Measurements from ENCODE around the gene KRAS.
A peak's percentile ranks its signal among the peaks of the same experiment; 100 is the strongest.

KRAS gene

GRCh38 chr12:25194214-25194613 lies 56.5 kb downstream of the KRAS start:
- Histone ChIP-seq H4K8ac (ENCODE audit: low read length) (no peak overlapping the region), H2BK12ac (ENCODE audit: low read length in 2 of 2) (no peak overlapping the region), H4K91ac (ENCODE audit: low read length) (no peak overlapping the region), H3K27me3 (ENCODE audit: control insufficient read depth in 1 of 2, insufficient read depth in 1 of 2, low read length in 2 of 2) (no peaks in the 10 kb centered on the region), H2AFZ (ENCODE audit: low read depth, low read length) (no peak overlapping the region), H3K4me1 (ENCODE audit: control insufficient read depth, insufficient read depth, low read depth, low read length) (peaks cover 4% of the 10 kb centered on the region), H3K4me2 (ENCODE audit: low read length, poor library complexity, severe bottlenecking) (no peak overlapping the region), H3K79me1 (replicated peaks; ENCODE audit: low read length, poor library complexity, severe bottlenecking) (peaks cover 12% of the 10 kb centered on the region), H3K9me3 (ENCODE audit: control insufficient read depth, low read length) (no peaks in the 10 kb centered on the region), H3K36me3 (ENCODE audit: control insufficient read depth in 1 of 2, insufficient read depth in 2 of 2, low read depth in 1 of 2, low read length in 2 of 2) (no peaks in the 10 kb centered on the region), H2BK120ac (ENCODE audit: low read depth, low read length) (no peak overlapping the region), H2BK15ac (ENCODE audit: low read depth, poor library complexity, severe bottlenecking) (no peak overlapping the region), H3K27ac (ENCODE audit: low read length, poor library complexity, severe bottlenecking) (no peak overlapping the region), H3K9ac (ENCODE audit: low read length) (peak overlapping the region; percentile 99), H2BK5ac (ENCODE audit: low read depth, low read length, poor library complexity, severe bottlenecking) (no peak overlapping the region), H3K4me3 (ENCODE audit: insufficient read depth in 1 of 2, low read depth in 1 of 2, low read length in 2 of 2) (peak overlapping the region in 1 of 2 experiments; percentile 94), H3K23ac (ENCODE audit: low read length in 2 of 2) (no peak overlapping the region), H3K18ac (ENCODE audit: low read depth in 1 of 2, low read length in 2 of 2) (no peak overlapping the region), H3K14ac (ENCODE audit: low read length in 2 of 2) (no peak overlapping the region), H2AK5ac (ENCODE audit: low read length, severe bottlenecking) (no peak overlapping the region), H3K4ac (ENCODE audit: low read depth in 1 of 2, low read length in 2 of 2) (no peak overlapping the region)
- peak; percentile 10 for DNase-seq
- no CpG with 5 or more reads among the region's 1 CpG for WGBS

DNA sequence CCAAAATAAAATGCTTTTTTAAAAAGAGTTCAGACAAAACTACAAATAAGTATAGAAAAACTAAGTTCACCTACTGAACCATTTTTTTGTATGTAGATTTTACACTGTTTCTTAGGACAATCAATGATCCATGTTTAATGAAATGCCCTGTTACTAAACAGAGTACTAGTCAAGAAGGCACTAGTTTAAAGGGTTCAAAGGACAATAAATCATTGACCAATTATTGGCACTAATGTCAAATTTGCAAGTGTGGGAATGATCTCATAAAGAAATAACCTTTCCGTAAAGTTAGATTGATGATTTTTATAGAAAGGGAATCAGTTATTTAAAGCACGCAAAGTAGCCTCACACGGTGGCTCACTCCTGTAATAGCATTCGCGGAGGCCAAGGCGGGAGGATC lies 59.9 kb downstream of the KRAS start:
- 88% methylated on average over 6 of the region's 6 CpGs for WGBS
- H3K4me2 ChIP-seq (ENCODE audit: low read length, poor library complexity, severe bottlenecking): no peak overlapping the region
- no peak overlapping the region for H3K14ac ChIP-seq (ENCODE audit: low read length in 2 of 2)
- no peak overlapping the region for H2BK5ac ChIP-seq (ENCODE audit: low read depth, low read length, poor library complexity, severe bottlenecking)
- H3K36me3 ChIP-seq (ENCODE audit: control insufficient read depth in 1 of 2, insufficient read depth in 2 of 2, low read depth in 1 of 2, low read length in 2 of 2): no peaks in the 10 kb centered on the region
- no peak overlapping the region for H3K27ac ChIP-seq (ENCODE audit: low read length, poor library complexity, severe bottlenecking)
- H4K8ac ChIP-seq (ENCODE audit: low read length): no peak overlapping the region
- DNase-seq: no peak
- no peaks in the 10 kb centered on the region for H3K9me3 ChIP-seq (ENCODE audit: control insufficient read depth, low read length)
- H2AK5ac ChIP-seq (ENCODE audit: low read length, severe bottlenecking): no peak overlapping the region
- H2BK15ac ChIP-seq (ENCODE audit: low read depth, poor library complexity, severe bottlenecking): no peak overlapping the region
- no peaks in the 10 kb centered on the region for H3K79me1 ChIP-seq (replicated peaks; ENCODE audit: low read length, poor library complexity, severe bottlenecking)
- no peak overlapping the region for H4K91ac ChIP-seq (ENCODE audit: low read length)
- H3K4me3 ChIP-seq (ENCODE audit: insufficient read depth in 1 of 2, low read depth in 1 of 2, low read length in 2 of 2): no peak overlapping the region
- no peak overlapping the region for H3K18ac ChIP-seq (ENCODE audit: low read depth in 1 of 2, low read length in 2 of 2)
- no peak overlapping the region for H3K23ac ChIP-seq (ENCODE audit: low read length in 2 of 2)
- no peak overlapping the region for H3K9ac ChIP-seq (ENCODE audit: low read length)
- no peaks in the 10 kb centered on the region for H3K27me3 ChIP-seq (ENCODE audit: control insufficient read depth in 1 of 2, insufficient read depth in 1 of 2, low read length in 2 of 2)
- H2AFZ ChIP-seq (ENCODE audit: low read depth, low read length): no peak overlapping the region
- peaks cover 4% of the 10 kb centered on the region for H3K4me1 ChIP-seq (ENCODE audit: control insufficient read depth, insufficient read depth, low read depth, low read length)
- no peak overlapping the region for H2BK120ac ChIP-seq (ENCODE audit: low read depth, low read length)
- H2BK12ac ChIP-seq (ENCODE audit: low read length in 2 of 2): no peak overlapping the region
- no peak overlapping the region for H3K4ac ChIP-seq (ENCODE audit: low read depth in 1 of 2, low read length in 2 of 2)

GRCh38 chr12:25189656-25190055 lies 61.1 kb downstream of the KRAS start:
- Histone ChIP-seq H2BK12ac (ENCODE audit: low read length in 2 of 2) (no peak overlapping the region), H3K23ac (ENCODE audit: low read length in 2 of 2) (no peak overlapping the region), H3K4ac (ENCODE audit: low read depth in 1 of 2, low read length in 2 of 2) (no peak overlapping the region), H3K79me1 (replicated peaks; ENCODE audit: low read length, poor library complexity, severe bottlenecking) (no peaks in the 10 kb centered on the region), H3K4me3 (ENCODE audit: insufficient read depth in 1 of 2, low read depth in 1 of 2, low read length in 2 of 2) (no peak overlapping the region), H3K27ac (ENCODE audit: low read length, poor library complexity, severe bottlenecking) (no peak overlapping the region), H3K4me1 (ENCODE audit: control insufficient read depth, insufficient read depth, low read depth, low read length) (peaks cover 2% of the 10 kb centered on the region), H2BK15ac (ENCODE audit: low read depth, poor library complexity, severe bottlenecking) (no peak overlapping the region), H4K8ac (ENCODE audit: low read length) (no peak overlapping the region), H3K9ac (ENCODE audit: low read length) (no peak overlapping the region), H2BK5ac (ENCODE audit: low read depth, low read length, poor library complexity, severe bottlenecking) (no peak overlapping the region), H3K14ac (ENCODE audit: low read length in 2 of 2) (no peak overlapping the region), H2AK5ac (ENCODE audit: low read length, severe bottlenecking) (peak overlapping the region; percentile 59), H3K27me3 (ENCODE audit: control insufficient read depth in 1 of 2, insufficient read depth in 1 of 2, low read length in 2 of 2) (no peaks in the 10 kb centered on the region), H3K18ac (ENCODE audit: low read depth in 1 of 2, low read length in 2 of 2) (no peak overlapping the region), H2BK120ac (ENCODE audit: low read depth, low read length) (no peak overlapping the region), H2AFZ (ENCODE audit: low read depth, low read length) (no peak overlapping the region), H4K91ac (ENCODE audit: low read length) (no peak overlapping the region), H3K4me2 (ENCODE audit: low read length, poor library complexity, severe bottlenecking) (no peak overlapping the region), H3K9me3 (ENCODE audit: control insufficient read depth, low read length) (no peaks in the 10 kb centered on the region), H3K36me3 (ENCODE audit: control insufficient read depth in 1 of 2, insufficient read depth in 2 of 2, low read depth in 1 of 2, low read length in 2 of 2) (no peaks in the 10 kb centered on the region)
- no peak for DNase-seq

DNA sequence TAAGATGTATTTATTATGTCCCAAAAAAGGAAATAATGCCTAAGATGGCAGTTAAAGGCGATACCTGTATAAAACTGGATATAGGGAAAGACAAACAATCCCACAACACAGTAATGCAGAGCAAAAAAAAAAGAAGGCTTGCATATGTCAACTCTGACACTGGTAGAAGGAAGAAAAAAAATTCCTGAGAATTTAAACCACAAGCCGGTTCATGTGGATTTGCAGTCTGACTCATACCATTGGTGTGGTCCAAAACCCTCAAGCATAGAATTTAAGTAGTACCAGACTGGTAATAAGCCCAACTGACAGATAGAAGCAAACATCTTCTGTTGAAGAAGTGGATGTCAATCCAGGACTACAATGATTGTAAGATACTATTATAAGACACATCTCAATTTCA lies 62.9 kb downstream of the KRAS start:
- H2AK5ac ChIP-seq (ENCODE audit: low read length, severe bottlenecking): no peak overlapping the region
- H3K27me3 ChIP-seq (ENCODE audit: control insufficient read depth in 1 of 2, insufficient read depth in 1 of 2, low read length in 2 of 2): no peaks in the 10 kb centered on the region
- WGBS: 0% methylated on average over 1 of the region's 2 CpGs
- H2BK120ac ChIP-seq (ENCODE audit: low read depth, low read length): no peak overlapping the region
- no peak overlapping the region for H3K23ac ChIP-seq (ENCODE audit: low read length in 2 of 2)
- no peak overlapping the region for H3K9ac ChIP-seq (ENCODE audit: low read length)
- H3K4me1 ChIP-seq (ENCODE audit: control insufficient read depth, insufficient read depth, low read depth, low read length): peaks cover 2% of the 10 kb centered on the region
- H2BK12ac ChIP-seq (ENCODE audit: low read length in 2 of 2): no peak overlapping the region
- no peak overlapping the region for H3K27ac ChIP-seq (ENCODE audit: low read length, poor library complexity, severe bottlenecking)
- no peak overlapping the region for H3K14ac ChIP-seq (ENCODE audit: low read length in 2 of 2)
- no peak overlapping the region for H4K8ac ChIP-seq (ENCODE audit: low read length)
- H4K91ac ChIP-seq (ENCODE audit: low read length): no peak overlapping the region
- H3K4me2 ChIP-seq (ENCODE audit: low read length, poor library complexity, severe bottlenecking): no peak overlapping the region
- H3K36me3 ChIP-seq (ENCODE audit: control insufficient read depth in 1 of 2, insufficient read depth in 2 of 2, low read depth in 1 of 2, low read length in 2 of 2): no peaks in the 10 kb centered on the region
- no peak overlapping the region for H2BK5ac ChIP-seq (ENCODE audit: low read depth, low read length, poor library complexity, severe bottlenecking)
- no peak overlapping the region for H2BK15ac ChIP-seq (ENCODE audit: low read depth, poor library complexity, severe bottlenecking)
- no peaks in the 10 kb centered on the region for H3K79me1 ChIP-seq (replicated peaks; ENCODE audit: low read length, poor library complexity, severe bottlenecking)
- H3K18ac ChIP-seq (ENCODE audit: low read depth in 1 of 2, low read length in 2 of 2): no peak overlapping the region
- DNase-seq: peak; percentile 85
- H3K4me3 ChIP-seq (ENCODE audit: insufficient read depth in 1 of 2, low read depth in 1 of 2, low read length in 2 of 2): no peak overlapping the region
- no peak overlapping the region for H3K4ac ChIP-seq (ENCODE audit: low read depth in 1 of 2, low read length in 2 of 2)
- no peaks in the 10 kb centered on the region for H3K9me3 ChIP-seq (ENCODE audit: control insufficient read depth, low read length)
- no peak overlapping the region for H2AFZ ChIP-seq (ENCODE audit: low read depth, low read length)
